HG03097 (cell line): ENCODE results near the gene AGXT2.
"Not testable (repeated sequence)": the region's sequence is repeated elsewhere in the genome, so short reads cannot be mapped to it uniquely, and the experiment has no call there.

Source experiments
- ATAC-seq: cut with Tn5 transposase; IDR thresholded peaks from one replicate; pipeline ENCODE4 v1.9.1; 2021; ENCODE audit not compliant: unreplicated experiment, low FRiP score

The AGXT2 gene

DNA sequence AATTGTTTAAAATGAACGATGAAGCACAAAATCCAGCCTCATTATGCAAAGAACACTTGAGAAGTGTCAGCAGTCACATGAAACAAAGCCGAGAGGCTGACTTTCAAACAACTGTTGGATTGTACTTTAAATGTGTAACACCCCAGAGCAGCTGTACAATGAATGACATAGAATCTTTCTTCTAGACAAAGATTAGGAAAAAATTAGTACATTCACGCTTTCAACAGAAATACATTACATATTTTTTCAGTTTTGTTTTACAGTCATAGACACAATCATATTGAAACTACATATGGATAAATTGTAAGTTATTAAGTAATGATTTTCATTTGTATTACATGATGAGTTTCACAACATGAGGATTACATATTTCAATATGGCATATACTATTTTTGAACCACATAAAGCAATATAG lies 10.6 kb upstream of the AGXT2 start:
- peak; percentile 94 for ATAC-seq

DNA sequence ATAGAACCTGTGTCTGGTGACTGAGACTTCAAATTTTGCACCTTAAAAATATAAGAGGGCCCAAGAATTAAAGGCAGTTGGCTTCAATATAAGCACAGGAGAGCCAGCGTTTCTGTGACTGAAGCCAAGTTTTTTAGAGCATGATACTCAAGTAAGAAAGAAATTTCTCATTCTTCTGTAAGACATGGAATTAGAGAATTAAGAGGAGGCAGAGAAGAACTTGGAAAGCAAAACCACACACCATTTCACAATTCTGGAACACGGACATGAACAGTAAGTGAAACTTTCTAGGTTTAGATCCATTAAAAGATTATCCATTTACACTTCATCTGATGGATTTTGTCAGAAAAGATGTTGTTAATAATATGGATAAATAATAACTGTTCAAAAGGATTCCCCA lies 8.9 kb upstream of the AGXT2 start:
- no peak for ATAC-seq

DNA sequence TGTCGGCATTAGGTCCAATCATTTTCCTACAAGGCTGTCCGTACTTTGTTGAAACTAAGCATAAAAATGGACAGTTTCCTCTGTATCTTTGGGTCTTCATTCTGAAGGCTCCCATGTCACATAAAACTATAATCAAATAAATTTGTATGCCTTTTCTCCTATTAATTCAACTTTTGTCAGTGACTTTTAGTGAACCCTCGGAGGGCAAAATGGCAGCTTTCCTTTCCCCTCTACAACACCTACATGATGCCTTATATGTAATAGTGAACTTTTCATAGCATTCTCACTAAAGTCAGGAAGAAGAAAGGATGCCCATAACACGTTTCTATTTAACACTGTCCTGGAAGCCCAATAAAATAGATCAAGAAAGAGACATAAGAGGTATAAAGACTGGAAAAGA lies 5.1 kb upstream of the AGXT2 start:
- no peak for ATAC-seq

DNA sequence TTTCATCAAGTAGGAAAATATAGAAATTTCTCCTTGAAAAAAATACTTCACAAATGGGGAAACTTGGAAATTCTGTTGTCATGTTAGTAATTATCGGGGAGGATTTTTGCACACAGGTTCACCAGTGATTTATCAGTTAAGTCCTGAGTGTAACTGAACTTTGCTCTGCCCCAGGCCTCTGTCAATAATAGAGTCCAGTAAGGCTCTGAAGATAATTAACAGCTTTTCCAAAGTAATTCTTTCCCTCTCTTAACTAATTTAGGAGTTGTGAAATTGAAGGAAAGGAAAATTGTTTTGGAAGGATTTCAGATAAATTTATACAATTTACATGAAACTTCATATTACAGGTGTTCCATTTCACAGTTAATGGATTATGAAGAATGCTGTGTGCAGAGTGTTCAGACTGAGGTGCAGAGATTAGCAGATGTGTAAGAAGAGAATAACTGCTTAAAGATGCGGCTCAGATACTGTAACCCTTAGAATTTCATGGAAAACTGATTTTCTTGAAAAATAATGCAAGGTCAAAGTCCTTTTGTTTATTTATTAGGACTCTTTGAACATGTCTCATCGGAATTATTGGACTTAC lies 2.9 kb upstream of the AGXT2 start:
- ATAC-seq: no peak

DNA sequence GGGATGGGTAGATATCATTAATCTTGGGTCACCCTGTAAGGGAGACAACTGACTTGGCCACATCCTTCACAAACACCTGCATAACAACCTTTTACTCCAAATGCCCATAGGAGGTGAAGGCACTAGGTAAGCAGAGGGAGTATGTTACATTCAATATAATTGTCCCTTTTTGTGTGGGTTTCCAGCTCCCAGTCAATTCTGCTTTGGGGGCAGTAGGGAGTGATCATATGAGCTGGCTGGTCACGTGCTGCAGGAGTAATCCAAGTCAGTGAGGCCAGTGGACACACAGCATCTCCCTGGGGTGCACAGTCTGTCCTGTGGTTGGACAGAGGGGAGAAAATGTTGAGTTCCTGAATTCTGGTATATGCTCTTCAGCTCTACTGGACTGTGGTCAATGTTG lies 1.2 kb upstream of the AGXT2 start:
- ATAC-seq: no peak

DNA sequence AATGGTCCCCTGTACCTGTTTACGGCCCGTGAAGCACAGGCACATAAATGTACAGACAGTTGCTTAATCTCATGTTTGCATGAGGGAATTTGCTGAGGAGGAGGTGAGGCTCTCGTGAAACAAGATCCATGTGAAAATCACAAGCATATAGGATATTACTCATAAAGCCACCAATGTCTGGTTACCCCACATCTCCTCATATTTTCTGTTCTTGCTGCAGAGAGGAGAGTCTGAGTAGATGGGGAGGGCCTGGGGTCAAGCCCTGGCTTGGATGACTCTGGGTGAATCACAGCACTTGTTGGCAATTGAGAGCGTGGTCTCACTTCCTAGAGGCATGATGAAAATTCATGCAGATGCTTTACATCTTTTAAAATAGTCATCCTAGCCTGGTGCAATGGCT lies 975 bp downstream of the AGXT2 start:
- no peak for ATAC-seq

DNA sequence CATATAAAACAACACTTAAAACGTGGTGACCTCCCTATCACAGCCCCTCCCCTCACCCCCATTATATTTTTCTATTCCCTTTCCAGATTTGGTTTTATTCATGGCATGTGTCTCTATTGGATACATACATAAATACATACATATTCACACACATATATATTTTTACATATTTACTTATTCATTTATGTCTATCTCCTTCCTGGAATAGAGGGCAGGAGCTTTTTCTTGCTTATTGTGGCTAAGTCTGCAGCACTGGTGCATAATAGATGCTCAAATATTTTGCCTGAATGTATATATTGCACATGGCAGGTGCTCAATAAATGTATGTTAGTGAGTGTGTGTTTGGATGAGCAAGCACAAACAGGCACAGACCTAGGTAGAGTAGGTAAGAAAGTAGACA lies 2.5 kb downstream of the AGXT2 start:
- ATAC-seq: no peak

DNA sequence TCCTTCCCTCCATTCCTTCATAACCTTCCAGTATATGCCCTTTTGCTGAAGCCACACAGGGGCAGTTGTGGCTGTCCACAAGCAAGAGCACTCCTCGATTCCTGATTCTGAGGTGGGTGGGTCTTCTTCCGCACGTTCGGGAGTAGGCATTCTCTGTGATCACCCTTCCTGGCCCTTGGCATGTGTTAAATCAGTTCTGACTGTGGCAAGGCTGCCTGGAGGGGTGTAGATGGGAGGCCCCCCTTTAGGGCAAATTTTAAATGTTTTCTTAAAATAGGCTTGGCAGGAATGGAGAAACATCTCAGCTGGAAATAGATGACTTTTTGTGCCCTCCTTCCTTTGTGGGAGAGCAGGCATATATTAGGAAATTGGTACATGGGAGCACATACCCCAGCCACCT lies 3.1 kb downstream of the AGXT2 start:
- no peak for ATAC-seq

DNA sequence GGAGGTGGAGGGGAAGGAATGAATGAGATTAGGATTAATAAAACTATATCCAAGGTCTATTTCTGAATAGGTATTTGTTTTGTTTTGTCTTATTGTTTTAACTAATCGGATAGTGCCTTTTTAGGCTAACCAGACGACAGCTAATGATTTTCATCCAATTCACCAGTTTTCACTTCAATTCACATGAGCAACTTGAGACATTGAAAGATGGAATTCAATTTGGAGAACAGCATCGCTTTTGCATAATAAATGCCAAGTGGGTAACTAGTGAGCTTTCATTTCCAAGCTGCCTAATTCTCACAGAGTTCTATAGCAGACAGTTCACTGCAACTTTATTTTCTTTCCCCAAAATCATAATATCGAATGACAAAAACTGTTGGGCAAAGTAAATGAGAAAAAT lies 5.0 kb downstream of the AGXT2 start:
- no peak for ATAC-seq

DNA sequence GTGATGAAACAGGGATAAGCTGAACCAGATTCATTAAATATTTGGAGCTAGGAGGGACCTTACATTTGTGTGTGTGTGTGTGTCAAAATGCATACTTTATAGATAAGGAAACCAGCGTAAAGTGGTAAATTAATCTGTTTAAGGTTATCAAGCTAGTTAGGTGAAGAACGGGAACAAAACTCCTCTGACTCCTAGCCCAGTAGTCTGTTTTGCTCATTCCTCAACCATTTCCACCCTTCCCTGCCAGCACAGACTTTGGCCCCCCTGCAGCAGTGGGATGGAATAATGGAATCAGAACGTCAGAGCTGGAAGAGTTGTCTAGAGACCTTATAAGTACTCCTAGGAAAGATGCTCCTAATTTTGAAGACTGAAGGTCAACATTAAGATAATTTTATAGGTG lies 6.5 kb downstream of the AGXT2 start:
- ATAC-seq: no peak

DNA sequence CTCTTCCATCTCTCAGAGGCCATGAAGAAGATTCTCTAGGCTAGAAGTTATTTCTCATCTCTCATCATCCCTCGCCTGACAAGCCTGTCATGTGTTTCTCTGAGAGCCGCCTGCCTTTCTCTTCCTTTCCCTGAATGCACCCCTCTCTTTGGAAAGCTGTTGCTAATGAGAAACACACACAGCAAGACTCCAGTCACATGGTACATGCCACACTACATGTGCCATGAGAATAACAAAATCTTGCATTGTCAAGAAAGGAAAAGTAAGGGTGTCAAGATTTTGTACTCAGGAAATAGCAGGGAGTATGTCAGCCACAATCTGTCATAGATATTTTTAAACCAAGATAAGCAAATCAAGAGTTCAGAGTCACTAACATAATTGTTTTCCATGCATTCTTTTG lies 8.9 kb downstream of the AGXT2 start:
- no peak for ATAC-seq

DNA sequence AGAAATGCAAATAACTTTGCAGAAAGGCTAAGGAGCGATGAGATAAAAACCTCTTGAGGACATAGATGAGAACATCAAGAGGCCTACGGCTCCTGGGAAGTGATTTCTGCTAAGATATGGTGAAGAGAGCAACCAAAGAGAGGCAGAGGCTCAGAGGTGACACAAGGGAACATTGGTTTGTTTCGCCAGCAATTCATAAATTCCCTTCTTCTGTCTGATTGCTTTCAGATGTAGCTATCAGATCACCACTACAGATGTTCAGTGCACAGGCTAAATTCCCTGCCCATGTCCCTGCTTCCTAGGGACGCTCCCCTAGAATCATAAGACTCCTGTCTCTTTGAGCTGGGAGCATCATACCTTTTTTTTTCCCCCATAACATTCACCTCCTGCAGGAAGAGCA lies 11.2 kb downstream of the AGXT2 start:
- ATAC-seq: no peak

DNA sequence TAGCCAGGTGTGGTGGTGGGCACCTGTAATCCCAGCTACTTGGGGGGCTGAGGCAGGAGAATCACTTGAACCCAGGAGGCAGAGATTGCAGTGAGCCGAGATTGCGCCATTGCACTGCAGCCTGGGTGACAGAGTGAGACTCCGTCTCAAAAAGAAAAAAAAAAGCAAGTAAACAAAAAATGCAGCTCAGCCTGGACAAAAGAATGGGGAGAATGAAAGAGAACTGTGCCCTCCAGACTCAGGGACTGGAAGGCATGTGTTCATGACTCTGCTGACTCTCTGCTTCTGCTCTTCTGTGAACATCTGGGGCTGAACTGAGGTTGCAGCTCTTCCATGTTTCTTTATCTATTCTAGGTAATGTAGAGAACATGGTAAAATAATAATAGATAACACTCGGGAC lies 11.8 kb downstream of the AGXT2 start:
- ATAC-seq: not testable (repeated sequence)

DNA sequence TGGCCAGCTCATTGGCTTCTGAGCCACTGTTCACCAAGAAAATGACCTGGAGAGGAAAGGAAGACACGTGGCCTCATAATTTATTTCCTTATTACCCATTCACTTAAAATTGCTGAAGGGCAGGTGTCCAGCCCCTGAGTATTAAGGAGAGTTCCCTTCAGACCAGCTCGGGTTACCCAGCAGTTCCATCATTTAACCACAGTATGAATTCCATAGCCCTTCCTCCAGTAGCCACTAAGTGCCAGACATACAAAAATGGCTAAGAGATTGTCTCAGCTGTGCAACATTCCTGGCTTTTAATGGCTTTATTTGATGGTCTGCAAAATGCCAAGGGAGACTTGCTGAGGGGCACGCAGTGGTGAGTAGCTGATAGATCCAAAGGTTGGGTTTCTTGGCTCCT lies 12.5 kb downstream of the AGXT2 start:
- ATAC-seq: no peak

DNA sequence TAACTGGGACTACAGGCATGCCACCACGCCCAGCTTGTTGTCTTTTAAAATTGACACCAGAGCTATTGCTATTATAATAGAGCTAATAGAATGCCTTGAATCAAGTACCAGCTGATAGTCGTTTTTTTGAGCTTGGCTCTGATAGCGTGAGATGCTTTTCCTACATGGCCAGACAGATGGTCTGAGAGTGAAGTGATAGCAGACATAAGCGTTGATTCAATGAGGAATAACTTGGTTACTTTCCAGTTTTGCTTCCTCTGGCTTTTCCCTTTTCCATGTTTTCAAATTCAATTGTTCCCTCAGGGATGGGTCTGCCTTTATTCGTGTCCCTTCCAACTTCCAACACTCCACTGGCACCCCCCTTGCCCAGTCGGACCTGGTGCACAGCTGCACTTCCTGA lies 15.4 kb downstream of the AGXT2 start:
- no peak for ATAC-seq

DNA sequence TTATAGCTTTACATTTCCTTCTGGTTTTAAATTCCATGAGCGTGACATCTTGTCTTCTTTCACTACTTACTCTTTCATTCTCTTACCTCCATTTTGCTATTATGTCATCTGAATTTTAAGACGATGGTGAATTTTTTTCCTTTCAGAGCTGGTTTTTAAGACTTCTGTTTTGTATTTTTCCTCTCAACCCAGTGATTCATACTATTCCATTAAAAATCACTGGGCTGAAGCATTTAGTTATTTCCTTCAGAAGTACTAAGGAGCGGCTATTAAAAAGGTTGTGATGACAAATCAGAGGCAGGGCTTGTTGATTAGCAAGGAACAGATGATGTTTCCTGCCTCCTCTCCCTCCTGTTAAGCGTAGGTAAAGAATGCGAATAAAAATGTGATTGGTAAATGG lies 16.5 kb downstream of the AGXT2 start:
- ATAC-seq: no peak

DNA sequence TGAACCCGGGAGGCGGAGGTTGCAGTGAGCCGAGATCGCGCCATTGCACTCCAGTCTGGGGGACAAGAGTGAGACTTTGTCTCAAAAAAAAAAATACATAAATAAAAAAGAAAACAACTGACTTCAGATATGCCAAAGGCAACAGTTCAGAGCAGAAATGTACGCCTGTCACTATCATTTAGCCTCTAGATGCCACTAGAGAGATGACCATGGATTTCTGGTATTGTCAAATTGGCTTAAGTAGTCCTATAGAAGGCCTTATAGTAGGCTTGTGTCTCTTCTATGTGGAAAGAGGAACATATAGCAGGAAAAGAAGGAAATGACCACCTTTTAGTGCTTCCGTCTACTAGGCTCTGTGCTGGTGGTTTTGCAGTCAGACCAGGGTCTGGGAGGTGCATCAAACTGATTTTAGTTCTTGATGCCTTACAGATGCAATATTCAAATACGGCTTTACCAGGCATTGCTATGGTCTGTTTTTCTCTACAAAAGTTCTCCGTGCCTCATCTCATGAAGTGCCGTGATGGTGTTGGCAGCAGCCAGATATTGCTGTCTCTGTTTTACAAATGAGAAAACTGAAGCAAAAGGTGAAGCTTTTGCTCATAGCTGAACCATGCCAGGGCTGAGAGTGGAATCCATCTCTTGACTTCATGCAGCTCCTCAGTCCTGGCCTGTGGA lies 17.2 kb downstream of the AGXT2 start:
- no peak for ATAC-seq

DNA sequence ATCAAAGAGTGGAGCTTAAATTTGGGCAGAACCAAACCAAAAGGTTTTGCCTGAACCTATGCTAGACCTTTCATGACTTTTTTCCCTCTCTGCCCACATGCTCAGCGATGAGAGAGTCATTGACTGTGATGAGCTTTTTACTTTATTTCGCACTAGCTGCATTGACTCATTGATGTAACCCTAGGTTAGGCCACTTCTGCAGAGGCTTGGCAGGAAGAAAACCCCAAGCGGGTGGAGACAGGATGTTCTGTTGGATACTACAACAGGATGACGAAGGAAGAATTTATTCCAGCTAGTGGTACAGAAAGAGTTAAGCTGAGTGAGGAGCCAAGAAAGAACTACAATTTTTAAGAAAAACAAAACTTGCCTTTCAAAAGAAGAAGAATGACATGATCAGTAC lies 18.4 kb downstream of the AGXT2 start:
- no peak for ATAC-seq

DNA sequence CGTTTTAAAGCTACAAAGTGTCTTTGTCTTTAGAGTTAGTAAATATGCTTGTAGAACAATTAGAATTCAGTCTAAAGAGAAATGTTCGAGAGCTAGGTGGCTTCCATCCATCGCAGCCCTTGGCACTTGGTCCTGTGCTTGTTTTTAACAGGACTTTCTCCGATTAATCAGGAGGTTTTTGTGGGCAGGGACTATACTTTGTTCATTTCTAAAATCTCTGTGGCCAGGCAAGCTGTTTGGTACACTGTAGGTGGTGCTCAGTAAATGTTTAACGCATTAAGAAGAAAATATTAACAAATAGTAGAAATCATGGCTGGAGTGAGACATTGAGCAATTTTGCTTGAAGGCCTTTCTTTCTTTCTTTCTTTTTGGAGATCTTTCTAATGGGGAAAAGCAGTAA lies 20.8 kb downstream of the AGXT2 start:
- ATAC-seq: no peak

DNA sequence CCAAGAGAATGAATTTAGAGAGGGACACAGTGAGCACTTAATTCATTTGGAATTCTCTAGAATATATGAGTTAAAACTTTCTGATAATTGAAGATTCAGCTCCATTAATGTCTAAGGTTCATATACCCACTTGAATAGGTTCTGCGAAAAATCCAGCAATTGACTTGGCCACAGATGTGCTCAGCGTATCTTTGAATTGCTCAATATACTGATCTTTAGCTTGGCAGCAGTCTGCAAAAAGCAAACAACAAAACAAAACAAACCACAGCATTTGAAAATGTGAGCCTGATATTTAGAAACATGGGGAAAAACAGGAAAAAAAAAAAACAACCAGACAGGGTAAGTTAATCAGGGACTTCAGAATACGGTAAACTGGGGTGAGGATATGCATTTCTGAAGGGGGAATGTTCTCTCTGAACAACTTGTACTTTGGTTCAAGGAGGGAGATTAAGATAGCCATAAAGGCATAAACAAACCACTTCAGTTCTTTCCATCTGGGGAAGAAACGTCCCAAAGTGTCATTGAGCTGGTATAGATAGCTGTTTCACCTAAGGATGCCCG lies 21.4 kb downstream of the AGXT2 start:
- ATAC-seq: no peak

DNA sequence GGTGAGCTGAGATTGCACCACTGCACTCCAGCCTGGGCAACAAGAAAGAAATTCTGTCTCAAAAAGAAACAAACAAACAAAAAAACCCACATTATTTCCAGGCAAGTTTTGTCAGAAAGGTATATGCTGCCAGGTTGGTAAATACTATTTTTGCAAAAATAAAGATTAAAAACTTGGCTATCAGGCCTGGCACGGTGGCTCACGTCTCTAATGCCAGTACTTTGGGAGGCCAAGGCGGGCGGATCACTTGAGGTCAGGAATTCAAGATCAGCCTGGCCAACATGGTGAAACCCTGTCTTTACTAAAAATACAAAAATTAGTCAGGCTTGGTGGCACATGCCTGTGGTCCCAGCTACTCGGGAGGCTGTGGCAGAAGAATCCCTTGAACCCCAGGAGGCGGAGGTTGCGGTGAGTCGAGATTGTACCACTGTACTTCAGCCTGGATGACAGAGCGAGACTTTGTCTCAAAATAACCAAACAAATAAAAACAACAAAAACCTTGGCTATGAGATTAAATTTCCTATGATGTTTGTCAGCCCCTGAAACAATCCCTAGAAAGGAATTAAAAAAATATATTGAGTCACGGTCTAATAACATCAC lies 22.7 kb downstream of the AGXT2 start:
- no peak for ATAC-seq
